ENCODE results near the gene BMPR1B. TPM values are rescaled to one million over a fixed set of nuclear protein-coding genes. Genes with fewer than 3 reads are reported as not detected.

BMPR1B gene
- total and polyA plus RNA-seq, 7 donors, result 0.07 to 2.2 (median 1.8) TPM; not detected in 2

DNA sequence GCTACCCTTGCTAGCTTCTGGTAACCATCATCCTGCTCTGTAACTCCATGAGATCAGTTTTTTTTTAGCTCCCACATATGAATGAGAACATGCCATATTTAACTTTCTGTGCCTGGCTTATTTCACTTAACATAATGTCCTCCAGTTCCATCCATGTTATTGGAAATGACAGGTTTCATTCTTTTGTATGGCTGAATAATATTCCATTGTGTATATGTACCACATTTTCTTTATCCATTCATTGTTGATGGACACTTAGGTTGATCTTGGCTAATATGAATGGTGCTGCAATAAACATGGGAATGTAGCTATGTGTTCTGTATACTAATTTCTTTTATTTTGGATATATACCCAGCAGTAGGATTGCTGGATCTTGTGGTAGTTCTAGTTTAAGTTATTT lies 204.7 kb downstream of the BMPR1B start:
- Histone ChIP-seq H3K36me3 (no peaks in the 10 kb centered on the region), H3K27ac (no peak overlapping the region), H3K4me3 (no peak overlapping the region), H3K9me3 (peaks cover 0 to 8% (median 2%) of the 10 kb centered on the region in 4 donors), H3K4me1 (no peaks in the 10 kb centered on the region), H3K27me3 (no peaks in the 10 kb centered on the region)
- no peak for DNase-seq
- intact Hi-C loops (cut with DNase I), result no loop called here
- TF ChIP-seq EP300 (IDR thresholded peaks at IDR 0.05) (no peak), POLR2A (IDR thresholded peaks at IDR 0.05) (no peak), POLR2AphosphoS5 (IDR thresholded peaks at IDR 0.05) (no peak)
- TF ChIP-seq, protein P1, sequence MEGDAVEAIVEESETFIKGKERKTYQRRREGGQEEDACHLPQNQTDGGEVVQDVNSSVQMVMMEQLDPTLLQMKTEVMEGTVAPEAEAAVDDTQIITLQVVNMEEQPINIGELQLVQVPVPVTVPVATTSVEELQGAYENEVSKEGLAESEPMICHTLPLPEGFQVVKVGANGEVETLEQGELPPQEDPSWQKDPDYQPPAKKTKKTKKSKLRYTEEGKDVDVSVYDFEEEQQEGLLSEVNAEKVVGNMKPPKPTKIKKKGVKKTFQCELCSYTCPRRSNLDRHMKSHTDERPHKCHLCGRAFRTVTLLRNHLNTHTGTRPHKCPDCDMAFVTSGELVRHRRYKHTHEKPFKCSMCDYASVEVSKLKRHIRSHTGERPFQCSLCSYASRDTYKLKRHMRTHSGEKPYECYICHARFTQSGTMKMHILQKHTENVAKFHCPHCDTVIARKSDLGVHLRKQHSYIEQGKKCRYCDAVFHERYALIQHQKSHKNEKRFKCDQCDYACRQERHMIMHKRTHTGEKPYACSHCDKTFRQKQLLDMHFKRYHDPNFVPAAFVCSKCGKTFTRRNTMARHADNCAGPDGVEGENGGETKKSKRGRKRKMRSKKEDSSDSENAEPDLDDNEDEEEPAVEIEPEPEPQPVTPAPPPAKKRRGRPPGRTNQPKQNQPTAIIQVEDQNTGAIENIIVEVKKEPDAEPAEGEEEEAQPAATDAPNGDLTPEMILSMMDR (IDR thresholded peaks at IDR 0.05), result no peak

DNA sequence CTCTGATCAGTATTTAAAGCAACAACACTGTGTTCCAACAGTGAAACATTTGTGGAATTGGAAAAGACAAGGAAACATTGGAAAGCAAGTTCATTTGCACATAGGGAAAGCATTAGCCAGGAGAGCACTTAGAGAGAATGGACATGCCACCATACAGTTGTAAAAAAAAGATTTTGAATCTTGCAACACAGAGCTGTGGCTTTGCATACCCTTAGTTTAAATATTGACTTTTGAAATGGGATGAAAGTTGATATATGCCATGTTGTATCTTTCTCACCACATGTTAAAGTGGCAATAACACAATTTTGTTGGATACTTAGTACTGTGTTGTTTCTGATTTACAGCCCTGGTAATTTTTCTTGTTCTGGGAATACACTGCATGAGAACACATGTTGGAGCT lies 208.1 kb downstream of the BMPR1B start:
- Histone ChIP-seq H3K9me3 (peaks cover 0 to 8% (median 2%) of the 10 kb centered on the region in 4 donors), H3K27ac (no peak overlapping the region), H3K4me1 (no peaks in the 10 kb centered on the region), H3K36me3 (no peaks in the 10 kb centered on the region), H3K27me3 (no peaks in the 10 kb centered on the region), H3K4me3 (no peak overlapping the region)
- DNase-seq, result no peak
- intact Hi-C loops (cut with DNase I), result no loop called here
- TF ChIP-seq, protein P1 (IDR thresholded peaks at IDR 0.05), result no peak
- TF ChIP-seq EP300 (IDR thresholded peaks at IDR 0.05) (no peak), POLR2AphosphoS5 (IDR thresholded peaks at IDR 0.05) (no peak), POLR2A (IDR thresholded peaks at IDR 0.05) (no peak)

DNA sequence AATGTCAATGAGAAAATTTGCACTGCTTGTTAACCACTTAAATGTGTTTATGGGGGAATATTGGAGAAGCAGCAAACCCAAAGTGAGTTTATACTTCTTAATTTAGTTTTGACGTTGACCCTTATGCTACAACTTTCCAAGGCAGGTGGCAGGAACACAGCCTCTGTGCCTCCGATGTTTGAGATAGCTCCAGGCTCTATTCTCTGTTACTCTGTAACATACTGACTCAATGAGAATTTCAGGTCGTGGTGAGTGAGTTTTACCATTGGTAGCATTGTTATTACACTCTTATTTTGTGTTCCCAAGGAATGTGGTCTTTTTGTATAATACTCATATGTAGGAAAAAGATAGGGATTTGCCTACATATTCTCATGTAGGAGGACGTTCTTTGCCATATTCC lies 210.7 kb downstream of the BMPR1B start:
- Histone ChIP-seq H3K4me3 (no peak overlapping the region), H3K27ac (no peak overlapping the region), H3K4me1 (no peaks in the 10 kb centered on the region), H3K27me3 (no peaks in the 10 kb centered on the region), H3K36me3 (no peaks in the 10 kb centered on the region), H3K9me3 (peaks cover 0 to 2% (median 0%) of the 10 kb centered on the region in 4 donors)
- TF ChIP-seq EP300 (IDR thresholded peaks at IDR 0.05), result no peak
- TF ChIP-seq POLR2A (IDR thresholded peaks at IDR 0.05), result no peak
- TF ChIP-seq, protein P1 (IDR thresholded peaks at IDR 0.05), result no peak
- TF ChIP-seq POLR2AphosphoS5 (IDR thresholded peaks at IDR 0.05), result no peak
- DNase-seq, result no peak
- WGBS, 2 donors, result 70 to 81% methylated on average over 4 of the region's 4 CpGs
- intact Hi-C loops (cut with DNase I), result no loop called here

DNA sequence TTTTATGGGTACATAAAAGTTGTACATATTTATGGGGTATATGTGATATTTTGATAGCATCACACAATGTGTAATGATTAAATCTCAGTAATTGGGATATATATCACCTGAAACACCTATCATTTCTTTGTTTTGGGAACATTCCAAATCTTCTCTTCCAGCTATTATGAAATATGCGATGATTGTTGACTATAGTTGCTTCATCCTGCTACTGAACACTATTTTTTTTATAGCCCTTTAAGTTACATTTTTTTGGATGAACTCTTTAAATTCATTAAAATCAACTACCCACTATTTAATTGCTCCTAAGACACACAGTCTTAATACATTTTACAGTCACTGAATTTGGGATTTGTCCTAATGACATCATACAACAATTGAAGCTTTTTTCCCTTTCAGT lies 212.9 kb downstream of the BMPR1B start:
- Histone ChIP-seq H3K27me3 (no peaks in the 10 kb centered on the region), H3K9me3 (no peaks in the 10 kb centered on the region), H3K27ac (no peak overlapping the region), H3K4me1 (no peaks in the 10 kb centered on the region), H3K36me3 (no peaks in the 10 kb centered on the region), H3K4me3 (no peak overlapping the region)
- no peak for TF ChIP-seq POLR2AphosphoS5 (IDR thresholded peaks at IDR 0.05)
- TF ChIP-seq EP300 (IDR thresholded peaks at IDR 0.05), result no peak
- TF ChIP-seq, protein P1 (IDR thresholded peaks at IDR 0.05), result no peak
- no peak for TF ChIP-seq POLR2A (IDR thresholded peaks at IDR 0.05)
- intact Hi-C loops (cut with DNase I), result no loop called here
- DNase-seq, result no peak
- 21 to 36% methylated on average over 1 of the region's 1 CpG for WGBS, 2 donors

- TF ChIP-seq EP300 (IDR thresholded peaks at IDR 0.05) (no peak), POLR2A (IDR thresholded peaks at IDR 0.05) (no peak), POLR2AphosphoS5 (IDR thresholded peaks at IDR 0.05) (no peak)
- TF ChIP-seq, protein P1 (IDR thresholded peaks at IDR 0.05), result no peak
- H3K4me1 ChIP-seq, result no peaks in the 10 kb centered on the region
- no peaks in the 10 kb centered on the region for H3K9me3 ChIP-seq
- DNase-seq, result no peak
- H3K27ac ChIP-seq, result no peak overlapping the region
- no peaks in the 10 kb centered on the region for H3K27me3 ChIP-seq
- intact Hi-C loops (cut with DNase I), result no loop called here
- no peaks in the 10 kb centered on the region for H3K36me3 ChIP-seq
- H3K4me3 ChIP-seq, result no peak overlapping the region
- WGBS, 2 donors, result 79 to 82% methylated on average over 3 of the region's 3 CpGs
Observed at GRCh38 chr4:94974773-94975172, 217.0 kb downstream of the BMPR1B start.
